ENCODE measurements around the gene CA10. TPM values are rescaled to one million over a fixed set of nuclear protein-coding genes. Genes with fewer than 3 reads are reported as not detected.
A peak's percentile ranks its signal among the peaks of the same experiment; 100 is the strongest.

The CA10 gene
- total RNA-seq, 1 experiment from 2014 or later = not detected

GRCh38 chr17:52178012-52178411 is 19.5 kb upstream of the CA10 start:
- no peak for DNase-seq
- CTCF ChIA-PET = no interaction called here
- intact Hi-C loops (cut with micrococcal nuclease; ENCODE audit: unreplicated experiment) = no loop called here
- no peaks in the 10 kb centered on the region for H3K36me3 ChIP-seq (ENCODE audit: low read depth)
- no peak overlapping the region for H3K4me2 ChIP-seq
- no peaks in the 10 kb centered on the region for H3K4me1 ChIP-seq (replicated peaks; ENCODE audit: insufficient read depth)
- H3K4me3 ChIP-seq = no peak overlapping the region
- H3K27ac ChIP-seq = no peak overlapping the region
- no peaks in the 10 kb centered on the region for H3K9me3 ChIP-seq (ENCODE audit: insufficient read depth, low read depth)
- no peak overlapping the region for H2AFZ ChIP-seq
- no TSS peak for BruUV-seq (replicated peaks)
- H3K79me2 ChIP-seq (ENCODE audit: low read depth) = no peaks in the 10 kb centered on the region
- H3F3A ChIP-seq (ENCODE audit: insufficient read depth, low read depth) = no peaks in the 10 kb centered on the region
- 0 out of 2 replicates have a peak, but pooled peaks cover 15% of the 10 kb centered on the region for H3K27me3 ChIP-seq (ENCODE audit: insufficient read depth, low read depth)
- POLR2A ChIA-PET (ENCODE audit: unreplicated experiment) = no interaction called here
- no peaks in the 10 kb centered on the region for H3K9me2 ChIP-seq (ENCODE audit: insufficient read depth)
- no peaks in the 10 kb centered on the region for H4K20me1 ChIP-seq (ENCODE audit: insufficient read depth)
- TF ChIP-seq, protein P1, sequence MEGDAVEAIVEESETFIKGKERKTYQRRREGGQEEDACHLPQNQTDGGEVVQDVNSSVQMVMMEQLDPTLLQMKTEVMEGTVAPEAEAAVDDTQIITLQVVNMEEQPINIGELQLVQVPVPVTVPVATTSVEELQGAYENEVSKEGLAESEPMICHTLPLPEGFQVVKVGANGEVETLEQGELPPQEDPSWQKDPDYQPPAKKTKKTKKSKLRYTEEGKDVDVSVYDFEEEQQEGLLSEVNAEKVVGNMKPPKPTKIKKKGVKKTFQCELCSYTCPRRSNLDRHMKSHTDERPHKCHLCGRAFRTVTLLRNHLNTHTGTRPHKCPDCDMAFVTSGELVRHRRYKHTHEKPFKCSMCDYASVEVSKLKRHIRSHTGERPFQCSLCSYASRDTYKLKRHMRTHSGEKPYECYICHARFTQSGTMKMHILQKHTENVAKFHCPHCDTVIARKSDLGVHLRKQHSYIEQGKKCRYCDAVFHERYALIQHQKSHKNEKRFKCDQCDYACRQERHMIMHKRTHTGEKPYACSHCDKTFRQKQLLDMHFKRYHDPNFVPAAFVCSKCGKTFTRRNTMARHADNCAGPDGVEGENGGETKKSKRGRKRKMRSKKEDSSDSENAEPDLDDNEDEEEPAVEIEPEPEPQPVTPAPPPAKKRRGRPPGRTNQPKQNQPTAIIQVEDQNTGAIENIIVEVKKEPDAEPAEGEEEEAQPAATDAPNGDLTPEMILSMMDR (conservative IDR thresholded peaks at IDR 0.05) = no peak
- TF ChIP-seq EZH2 (IDR thresholded peaks at IDR 0.05; ENCODE audit: low read depth) = no peak

- H2AFZ ChIP-seq = no peak overlapping the region
- no peaks in the 10 kb centered on the region for H4K20me1 ChIP-seq (ENCODE audit: insufficient read depth)
- no peaks in the 10 kb centered on the region for H3K79me2 ChIP-seq (ENCODE audit: low read depth)
- no peaks in the 10 kb centered on the region for H3K9me2 ChIP-seq (ENCODE audit: insufficient read depth)
- ChIA-PET POLR2A (ENCODE audit: unreplicated experiment) (no interaction called here), CTCF (no interaction called here)
- 0 out of 2 replicates have a peak, but pooled peaks cover 7% of the 10 kb centered on the region for H3K27me3 ChIP-seq (ENCODE audit: insufficient read depth, low read depth)
- H3K4me3 ChIP-seq = no peak overlapping the region
- peak in 1 of 2 experiments; percentile 9 for DNase-seq
- intact Hi-C loops (cut with micrococcal nuclease; ENCODE audit: unreplicated experiment) = no loop called here
- H3K4me1 ChIP-seq (replicated peaks; ENCODE audit: insufficient read depth) = no peaks in the 10 kb centered on the region
- H3F3A ChIP-seq (ENCODE audit: insufficient read depth, low read depth) = no peaks in the 10 kb centered on the region
- no peak overlapping the region for H3K27ac ChIP-seq
- TF ChIP-seq, protein P1 (conservative IDR thresholded peaks at IDR 0.05) = peak; percentile 72
- TF ChIP-seq EZH2 (IDR thresholded peaks at IDR 0.05; ENCODE audit: low read depth) = no peak
- no peak overlapping the region for H3K4me2 ChIP-seq
- no peaks in the 10 kb centered on the region for H3K9me3 ChIP-seq (ENCODE audit: insufficient read depth, low read depth)
- H3K36me3 ChIP-seq (ENCODE audit: low read depth) = no peaks in the 10 kb centered on the region
- no TSS peak for BruUV-seq (replicated peaks)
Observed at GRCh38 chr17:52170963-52171572, 12.6 kb upstream of the CA10 start.

DNA sequence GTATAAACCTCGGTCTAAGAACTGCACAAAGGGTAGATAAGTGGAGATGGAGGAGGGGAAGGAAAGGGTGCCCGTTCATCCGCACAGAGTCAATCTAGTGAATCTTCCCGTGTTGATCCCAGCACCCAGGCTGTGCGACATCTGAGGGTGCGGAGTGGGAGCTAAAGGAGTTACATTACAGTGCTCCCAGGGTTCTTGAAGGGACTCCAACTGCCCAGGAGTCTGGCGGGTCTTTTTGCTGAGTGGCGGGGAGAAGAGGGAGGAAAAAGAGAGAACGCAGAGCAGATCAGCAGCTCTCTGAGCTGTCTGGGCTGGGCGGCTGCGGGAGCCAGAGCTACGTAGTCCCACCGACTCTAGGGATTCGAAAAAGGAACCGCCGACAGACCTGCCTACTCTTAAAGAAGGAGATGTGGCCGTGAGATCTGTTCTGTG is 1.6 kb upstream of the CA10 start:
- intact Hi-C loops (cut with micrococcal nuclease; ENCODE audit: unreplicated experiment) = no loop called here
- no TSS peak for BruUV-seq (replicated peaks)

More for the DNA sequence above, 1.6 kb upstream of the CA10 start:
- no peak for DNase-seq
- CTCF ChIA-PET = no interaction called here
- H3K9me2 ChIP-seq (ENCODE audit: insufficient read depth) = no peaks in the 10 kb centered on the region
- peaks cover 24% of the 10 kb centered on the region for H3K27me3 ChIP-seq (ENCODE audit: insufficient read depth, low read depth)
- no peaks in the 10 kb centered on the region for H3K9me3 ChIP-seq (ENCODE audit: insufficient read depth, low read depth)
- no peak overlapping the region for H3K27ac ChIP-seq
- no peaks in the 10 kb centered on the region for H3K4me1 ChIP-seq (replicated peaks; ENCODE audit: insufficient read depth)
- TF ChIP-seq, protein P1 (conservative IDR thresholded peaks at IDR 0.05) = no peak
- TF ChIP-seq EZH2 (IDR thresholded peaks at IDR 0.05; ENCODE audit: low read depth) = no peak
- POLR2A ChIA-PET (ENCODE audit: unreplicated experiment) = no interaction called here
- no peaks in the 10 kb centered on the region for H3K36me3 ChIP-seq (ENCODE audit: low read depth)
- H3K4me2 ChIP-seq = no peak overlapping the region
- no peak overlapping the region for H3K4me3 ChIP-seq
- H3K79me2 ChIP-seq (ENCODE audit: low read depth) = no peaks in the 10 kb centered on the region
- no peaks in the 10 kb centered on the region for H4K20me1 ChIP-seq (ENCODE audit: insufficient read depth)
- H3F3A ChIP-seq (ENCODE audit: insufficient read depth, low read depth) = no peaks in the 10 kb centered on the region
- H2AFZ ChIP-seq = no peak overlapping the region

Data from PC-9 (cell line).